Astrocyte (in vitro differentiated cells and primary cell): ENCODE results near the gene PLB1.

Experiments used
- EZH2 ChIP-seq: IDR thresholded peaks from 2 replicates; pipeline ENCODE4 v1.6.1; 2012; ENCODE audit warnings: mild to moderate bottlenecking, low read length, inconsistent platforms; ENCODE audit not compliant: insufficient read depth
- TF ChIP-seq, protein P1 (sequence below): IDR thresholded peaks from 2 replicates; pipeline ENCODE4 v1.5.1; 2011; ENCODE audit warnings: low read depth, mild to moderate bottlenecking, inconsistent platforms, low read length, moderate library complexity; ENCODE audit not compliant: insufficient read depth

DNA sequence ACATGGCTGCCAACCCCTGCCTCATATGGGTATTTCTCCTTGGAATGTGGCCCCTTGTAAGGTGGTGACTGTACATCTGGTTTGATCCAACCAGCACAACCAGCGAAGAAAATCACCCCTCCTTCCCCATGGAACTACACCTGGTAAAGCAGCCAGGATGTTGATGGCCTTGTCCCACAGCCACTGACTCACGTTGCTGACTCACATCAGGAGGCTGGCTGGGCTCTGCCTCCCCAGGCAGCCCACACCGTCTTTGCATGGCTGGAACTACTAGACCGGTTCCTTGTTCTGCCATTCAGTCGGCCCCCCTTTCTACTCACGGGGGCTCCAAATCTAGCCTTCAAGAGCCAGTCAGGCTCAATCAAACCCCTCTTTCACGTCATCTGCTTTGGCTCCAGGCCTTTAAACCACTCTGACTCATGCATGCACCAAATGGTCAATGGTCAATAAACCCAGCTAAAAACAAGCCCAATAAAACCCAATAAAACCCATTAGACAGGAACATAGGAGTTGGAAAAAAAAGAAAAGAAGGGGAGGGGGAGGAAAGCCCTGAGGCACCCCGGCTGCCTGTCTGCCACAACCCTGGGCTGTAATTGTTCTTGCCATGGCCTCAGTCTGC, 114.8 kb downstream of the PLB1 start:
- TF ChIP-seq, protein P1, sequence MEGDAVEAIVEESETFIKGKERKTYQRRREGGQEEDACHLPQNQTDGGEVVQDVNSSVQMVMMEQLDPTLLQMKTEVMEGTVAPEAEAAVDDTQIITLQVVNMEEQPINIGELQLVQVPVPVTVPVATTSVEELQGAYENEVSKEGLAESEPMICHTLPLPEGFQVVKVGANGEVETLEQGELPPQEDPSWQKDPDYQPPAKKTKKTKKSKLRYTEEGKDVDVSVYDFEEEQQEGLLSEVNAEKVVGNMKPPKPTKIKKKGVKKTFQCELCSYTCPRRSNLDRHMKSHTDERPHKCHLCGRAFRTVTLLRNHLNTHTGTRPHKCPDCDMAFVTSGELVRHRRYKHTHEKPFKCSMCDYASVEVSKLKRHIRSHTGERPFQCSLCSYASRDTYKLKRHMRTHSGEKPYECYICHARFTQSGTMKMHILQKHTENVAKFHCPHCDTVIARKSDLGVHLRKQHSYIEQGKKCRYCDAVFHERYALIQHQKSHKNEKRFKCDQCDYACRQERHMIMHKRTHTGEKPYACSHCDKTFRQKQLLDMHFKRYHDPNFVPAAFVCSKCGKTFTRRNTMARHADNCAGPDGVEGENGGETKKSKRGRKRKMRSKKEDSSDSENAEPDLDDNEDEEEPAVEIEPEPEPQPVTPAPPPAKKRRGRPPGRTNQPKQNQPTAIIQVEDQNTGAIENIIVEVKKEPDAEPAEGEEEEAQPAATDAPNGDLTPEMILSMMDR, result no peak
- TF ChIP-seq EZH2, result no peak
